Astrocyte (in vitro differentiated cells and primary cell): ENCODE results near the gene TTC7B.

ENCODE experiments used
- EZH2 ChIP-seq: IDR thresholded peaks from 2 replicates; pipeline ENCODE4 v1.6.1; 2012; ENCODE audit warnings: mild to moderate bottlenecking, low read length, inconsistent platforms; ENCODE audit not compliant: insufficient read depth
- TF ChIP-seq, protein P1 (sequence below): IDR thresholded peaks from 2 replicates; pipeline ENCODE4 v1.5.1; 2011; ENCODE audit warnings: low read depth, mild to moderate bottlenecking, inconsistent platforms, low read length, moderate library complexity; ENCODE audit not compliant: insufficient read depth

GRCh38 chr14:90611936-90612335, 204.3 kb downstream of the TTC7B start:
- TF ChIP-seq, protein P1, sequence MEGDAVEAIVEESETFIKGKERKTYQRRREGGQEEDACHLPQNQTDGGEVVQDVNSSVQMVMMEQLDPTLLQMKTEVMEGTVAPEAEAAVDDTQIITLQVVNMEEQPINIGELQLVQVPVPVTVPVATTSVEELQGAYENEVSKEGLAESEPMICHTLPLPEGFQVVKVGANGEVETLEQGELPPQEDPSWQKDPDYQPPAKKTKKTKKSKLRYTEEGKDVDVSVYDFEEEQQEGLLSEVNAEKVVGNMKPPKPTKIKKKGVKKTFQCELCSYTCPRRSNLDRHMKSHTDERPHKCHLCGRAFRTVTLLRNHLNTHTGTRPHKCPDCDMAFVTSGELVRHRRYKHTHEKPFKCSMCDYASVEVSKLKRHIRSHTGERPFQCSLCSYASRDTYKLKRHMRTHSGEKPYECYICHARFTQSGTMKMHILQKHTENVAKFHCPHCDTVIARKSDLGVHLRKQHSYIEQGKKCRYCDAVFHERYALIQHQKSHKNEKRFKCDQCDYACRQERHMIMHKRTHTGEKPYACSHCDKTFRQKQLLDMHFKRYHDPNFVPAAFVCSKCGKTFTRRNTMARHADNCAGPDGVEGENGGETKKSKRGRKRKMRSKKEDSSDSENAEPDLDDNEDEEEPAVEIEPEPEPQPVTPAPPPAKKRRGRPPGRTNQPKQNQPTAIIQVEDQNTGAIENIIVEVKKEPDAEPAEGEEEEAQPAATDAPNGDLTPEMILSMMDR, result no peak
- no peak for TF ChIP-seq EZH2
